Stimulated activated CD4-positive, alpha-beta T cell treated with anti-CD3 and anti-CD28 coated beads, Interleukin-2, amount 100 ng/mL, for 24 hours (primary cell): ENCODE results near the gene LDLRAP1.
"Not testable (repeated sequence)": the region's sequence is repeated elsewhere in the genome, so short reads cannot be mapped to it uniquely, and the experiment has no call there.

Experiments
- DNase-seq, 2 donors: peaks; one replicate each; pipeline ENCODE4 v3.0.0-alpha.2; 2020

LDLRAP1 gene

DNA sequence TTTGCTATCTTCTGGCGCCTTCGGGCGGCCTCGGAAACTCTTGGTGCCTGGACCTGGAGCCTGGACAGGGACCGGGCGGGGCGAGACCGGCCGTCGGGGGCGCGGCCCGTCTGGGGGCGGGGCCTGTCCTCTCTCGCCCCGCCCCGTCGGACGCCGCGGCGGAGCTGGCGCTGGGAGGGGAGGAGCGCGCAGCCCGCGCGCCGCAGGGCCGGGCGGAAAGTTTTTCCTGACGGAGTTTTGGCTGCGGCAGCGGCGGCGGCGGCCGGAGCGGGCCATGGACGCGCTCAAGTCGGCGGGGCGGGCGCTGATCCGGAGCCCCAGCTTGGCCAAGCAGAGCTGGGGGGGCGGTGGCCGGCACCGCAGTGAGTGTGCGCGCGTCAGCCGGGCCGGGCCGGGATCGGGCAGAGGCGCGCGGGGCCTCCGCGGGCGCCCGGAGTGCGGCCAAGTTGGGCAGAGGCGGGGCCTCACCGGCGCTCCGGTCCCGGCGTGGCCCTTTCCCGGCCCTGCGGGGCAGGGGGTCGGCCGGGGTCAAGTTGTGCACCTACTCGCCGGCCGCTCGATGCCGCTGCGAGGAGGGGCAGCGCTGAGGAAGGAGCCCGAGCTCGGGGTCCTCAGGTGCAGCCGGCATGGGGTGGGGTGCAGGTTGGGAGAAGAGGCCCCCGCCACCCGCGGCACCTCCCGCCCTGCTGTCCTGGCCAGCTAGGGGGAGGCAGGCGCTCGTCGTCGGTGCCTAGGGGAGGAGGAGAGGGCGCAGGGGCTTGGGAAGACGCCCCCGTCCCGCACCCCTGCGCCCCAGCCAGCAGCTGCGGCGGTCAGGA lies at the start of gene LDLRAP1:
Gene LDLRAP1 (plus strand): TSS at position 182 of the 818 bp plus-strand sequence. CDS start 93 bp downstream, at position 275.
- peak; percentile 69 to 75 for DNase-seq

DNA sequence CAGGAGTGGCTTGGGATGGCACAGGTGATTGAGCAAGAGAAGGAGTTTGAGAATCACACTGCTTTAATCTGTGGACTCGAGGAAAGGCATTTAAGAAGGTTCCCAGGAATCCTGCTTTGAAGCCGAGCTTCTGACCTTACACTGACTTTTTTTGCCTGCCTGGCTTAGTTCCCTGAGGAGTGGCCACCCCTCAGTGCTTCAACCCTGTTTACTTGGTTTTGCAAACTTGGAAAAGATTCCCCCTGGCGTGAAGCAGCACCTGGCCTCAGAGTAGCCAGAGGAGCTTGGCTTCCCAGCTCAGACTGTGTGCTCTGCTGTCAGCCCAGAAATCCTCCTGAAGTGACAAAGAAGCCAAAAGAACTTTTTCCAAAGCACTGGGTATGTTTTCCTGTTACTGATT lies 48.5 kb upstream of the LDLRAP1 start:
- DNase-seq = no peak

DNA sequence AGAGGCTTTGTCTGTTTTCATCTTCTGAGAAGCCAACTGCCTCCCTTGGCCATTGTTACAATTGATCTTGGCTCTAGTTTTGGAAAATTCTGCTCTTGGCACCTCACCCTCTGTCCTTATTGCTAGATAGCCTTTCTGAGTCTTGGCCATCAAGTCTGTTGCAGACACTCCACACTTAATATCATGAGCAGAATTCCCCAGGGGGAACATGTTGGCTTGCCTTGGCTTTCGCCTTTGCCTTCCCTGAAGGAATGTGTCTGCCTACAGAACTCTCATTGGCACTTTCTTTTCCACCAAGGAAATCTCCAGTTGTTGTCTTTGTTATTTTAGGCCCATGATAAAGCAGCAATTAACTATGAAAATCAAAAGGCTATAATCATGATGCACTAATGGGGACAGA lies 42.7 kb upstream of the LDLRAP1 start:
- no peak for DNase-seq

GRCh38 chr1:25501235-25502058 lies 42.0 kb upstream of the LDLRAP1 start:
- DNase-seq = peak; percentile 32

DNA sequence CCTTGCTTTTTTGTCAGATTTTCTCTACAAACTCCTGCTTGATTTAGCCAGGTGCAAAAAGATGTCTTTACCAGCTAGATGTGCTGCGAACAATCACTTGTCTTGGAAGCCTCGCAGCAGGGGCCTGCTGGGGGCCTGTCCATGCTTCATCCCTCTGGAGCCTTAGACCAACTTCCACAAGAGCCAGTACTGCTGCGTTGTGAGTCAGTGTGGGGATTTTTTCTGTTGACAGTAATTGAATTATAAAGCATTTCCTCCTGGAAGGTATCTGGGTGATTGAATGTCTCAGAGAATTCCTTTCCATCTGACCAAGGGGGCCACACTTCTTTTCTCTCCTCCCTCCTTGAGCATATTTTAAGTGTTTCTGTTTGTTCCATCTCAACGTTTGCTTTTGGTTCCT lies 40.4 kb upstream of the LDLRAP1 start:
- peak in 1 of 2 donors; percentile 5 for DNase-seq

- peak; percentile 71 to 74 for DNase-seq
Measured at GRCh38 chr1:25503551-25504426, 39.6 kb upstream of the LDLRAP1 start.

DNA sequence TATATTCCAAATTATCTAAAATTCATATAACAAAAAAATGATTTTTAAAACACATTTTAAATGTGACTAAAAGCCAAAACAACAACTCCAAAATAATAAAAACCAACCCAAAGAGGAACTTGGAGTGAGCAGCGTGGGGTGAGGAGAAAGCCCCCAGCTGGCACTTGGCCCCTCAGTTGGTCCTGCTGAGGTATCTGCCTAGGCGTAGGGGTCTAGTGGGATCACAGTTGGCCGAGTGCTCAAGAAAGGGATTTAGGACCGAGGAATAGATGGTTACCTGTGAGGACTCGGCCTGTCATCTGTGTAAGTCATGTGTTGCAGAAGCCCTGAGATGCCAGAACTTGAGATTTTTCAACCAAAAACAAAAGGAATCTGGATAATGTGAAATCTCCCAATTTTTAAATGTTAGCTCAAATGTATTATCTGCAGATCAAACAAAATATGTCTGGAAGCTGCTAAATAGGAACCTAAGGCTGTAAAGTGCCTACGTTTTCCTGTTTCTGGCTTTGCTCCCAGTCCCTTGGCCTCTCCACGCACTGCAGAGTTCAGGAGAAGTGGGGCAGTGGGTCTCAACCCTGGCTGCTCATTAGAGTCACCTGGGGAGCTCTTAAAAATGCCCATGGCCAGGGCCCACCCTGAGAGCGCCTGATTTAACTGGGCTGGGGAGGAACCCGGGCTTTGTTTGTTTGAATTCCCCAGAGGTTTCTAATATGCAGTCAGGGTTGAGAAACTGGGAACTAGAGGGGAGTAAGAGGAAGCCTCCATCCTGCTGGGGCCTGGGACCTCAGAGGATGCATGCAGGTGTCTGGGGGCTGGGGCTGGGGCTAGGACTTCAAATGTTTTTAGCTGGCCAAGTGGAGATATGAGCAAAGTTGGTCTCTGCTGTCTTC lies 38.5 kb upstream of the LDLRAP1 start:
- DNase-seq = peak in 1 of 2 donors; percentile 15

DNA sequence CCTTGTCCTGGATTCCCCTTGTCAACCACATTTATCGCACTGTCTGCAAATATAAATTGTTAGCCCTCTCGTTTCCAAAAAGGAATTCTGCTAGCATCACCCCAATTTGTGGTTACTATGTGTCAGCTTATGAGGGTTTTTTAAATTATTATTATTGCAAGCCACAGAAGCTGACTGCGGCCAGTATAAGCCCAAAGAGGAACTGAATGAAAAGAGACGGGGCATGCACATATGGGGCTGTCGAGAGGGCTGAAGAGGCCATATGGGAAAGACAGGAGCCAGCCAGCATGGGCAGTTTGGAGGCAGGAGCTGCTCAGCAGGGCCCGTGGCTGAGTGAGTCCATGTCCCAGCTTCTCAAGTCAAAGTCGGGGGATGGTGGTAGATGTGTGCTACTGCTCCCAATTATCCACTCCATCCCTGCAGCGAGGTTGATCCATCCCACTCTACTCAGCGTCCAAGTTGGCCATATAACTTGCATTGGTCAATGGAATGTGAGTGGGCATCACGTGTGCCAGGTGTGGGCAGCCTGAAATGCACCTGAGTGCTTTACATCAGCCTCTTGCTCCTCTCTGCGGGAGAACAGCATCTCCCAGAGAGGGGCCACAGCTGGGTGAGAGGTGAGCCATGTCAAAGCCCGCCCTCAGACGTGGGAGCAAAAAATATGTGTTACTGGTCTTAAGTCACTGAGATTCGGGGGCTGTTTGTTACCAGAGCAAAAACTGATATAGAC lies 37.6 kb upstream of the LDLRAP1 start:
- peak in 1 of 2 donors; percentile 13 for DNase-seq

DNA sequence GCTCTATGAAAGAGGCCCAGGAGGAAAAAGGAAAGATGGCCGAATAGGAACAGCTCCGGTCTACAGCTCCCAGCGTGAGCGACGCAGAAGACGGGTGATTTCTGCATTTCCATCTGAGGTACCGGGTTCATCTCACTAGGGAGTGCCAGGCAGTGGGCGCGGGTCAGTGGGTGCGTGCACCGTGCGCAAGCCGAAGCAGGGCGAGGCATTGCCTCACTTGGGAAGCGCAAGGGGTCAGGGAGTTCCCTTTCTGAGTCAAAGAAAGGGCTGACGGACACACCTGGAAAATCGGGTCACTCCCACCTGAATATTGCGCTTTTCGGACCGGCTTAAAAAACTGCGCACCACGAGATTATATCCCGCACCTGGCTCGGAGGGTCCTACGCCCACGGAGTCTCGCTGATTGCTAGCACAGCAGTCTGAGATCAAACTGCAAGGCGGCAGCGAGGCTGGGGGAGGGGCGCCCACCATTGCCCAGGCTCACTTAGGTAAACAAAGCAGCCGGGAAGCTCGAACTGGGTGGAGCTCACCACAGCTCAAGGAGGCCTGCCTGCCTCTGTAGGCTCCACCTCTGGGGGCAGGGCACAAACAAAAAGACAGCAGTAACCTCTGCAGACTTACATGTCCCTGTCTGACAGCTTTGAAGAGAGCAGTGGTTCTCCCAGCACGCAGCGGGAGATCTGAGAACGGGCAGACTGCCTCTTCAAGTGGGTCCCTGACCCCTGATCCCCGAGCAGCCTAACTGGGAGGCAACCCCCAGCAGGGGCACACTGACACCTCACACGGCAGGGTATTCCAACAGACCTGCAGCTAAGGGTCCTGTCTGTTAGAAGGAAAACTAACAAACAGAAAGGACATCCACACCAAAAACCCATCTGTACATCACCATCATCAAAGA lies 36.6 kb upstream of the LDLRAP1 start:
- DNase-seq = not testable (repeated sequence)

GRCh38 chr1:25513666-25514065 lies 29.7 kb upstream of the LDLRAP1 start:
- no peak for DNase-seq

DNA sequence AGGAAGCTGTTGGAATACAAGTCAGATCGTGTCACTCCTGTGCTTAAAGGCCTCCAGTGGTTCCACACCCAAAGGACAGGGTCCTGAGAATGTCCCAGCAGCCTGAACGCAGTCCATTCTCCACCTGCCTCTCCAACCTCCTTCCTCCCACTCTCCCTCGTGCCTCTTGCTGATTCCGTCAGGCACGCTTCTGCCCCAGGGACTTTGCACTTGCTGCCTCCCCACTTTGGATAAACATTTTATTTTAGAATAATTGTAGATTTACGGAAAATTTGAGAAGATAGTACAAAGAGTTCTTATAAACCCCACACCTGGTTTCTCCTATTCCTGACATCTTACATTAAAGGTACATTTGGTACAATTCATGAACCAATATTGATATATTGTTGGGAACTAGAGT lies 28.4 kb upstream of the LDLRAP1 start:
- no peak for DNase-seq

DNA sequence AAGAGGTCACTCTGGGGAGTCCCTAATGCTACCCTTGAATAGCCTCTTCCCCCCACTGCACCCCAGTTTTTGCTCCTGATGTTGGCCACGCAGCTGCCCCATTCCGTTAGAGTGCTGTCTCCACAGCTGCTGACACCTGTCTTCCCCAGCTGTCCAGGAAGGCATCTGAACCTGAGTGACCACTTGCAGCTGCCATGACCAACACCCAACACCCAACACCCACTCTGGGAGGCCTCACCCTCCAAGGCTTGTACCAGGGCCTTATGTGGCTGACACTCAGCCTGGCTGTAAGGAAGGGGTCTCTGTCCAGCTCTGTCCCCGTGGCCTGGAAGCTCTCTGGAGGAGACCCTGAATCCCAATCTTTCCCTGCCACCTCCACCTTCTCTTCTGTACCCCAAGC lies 26.7 kb upstream of the LDLRAP1 start:
- DNase-seq = no peak

DNA sequence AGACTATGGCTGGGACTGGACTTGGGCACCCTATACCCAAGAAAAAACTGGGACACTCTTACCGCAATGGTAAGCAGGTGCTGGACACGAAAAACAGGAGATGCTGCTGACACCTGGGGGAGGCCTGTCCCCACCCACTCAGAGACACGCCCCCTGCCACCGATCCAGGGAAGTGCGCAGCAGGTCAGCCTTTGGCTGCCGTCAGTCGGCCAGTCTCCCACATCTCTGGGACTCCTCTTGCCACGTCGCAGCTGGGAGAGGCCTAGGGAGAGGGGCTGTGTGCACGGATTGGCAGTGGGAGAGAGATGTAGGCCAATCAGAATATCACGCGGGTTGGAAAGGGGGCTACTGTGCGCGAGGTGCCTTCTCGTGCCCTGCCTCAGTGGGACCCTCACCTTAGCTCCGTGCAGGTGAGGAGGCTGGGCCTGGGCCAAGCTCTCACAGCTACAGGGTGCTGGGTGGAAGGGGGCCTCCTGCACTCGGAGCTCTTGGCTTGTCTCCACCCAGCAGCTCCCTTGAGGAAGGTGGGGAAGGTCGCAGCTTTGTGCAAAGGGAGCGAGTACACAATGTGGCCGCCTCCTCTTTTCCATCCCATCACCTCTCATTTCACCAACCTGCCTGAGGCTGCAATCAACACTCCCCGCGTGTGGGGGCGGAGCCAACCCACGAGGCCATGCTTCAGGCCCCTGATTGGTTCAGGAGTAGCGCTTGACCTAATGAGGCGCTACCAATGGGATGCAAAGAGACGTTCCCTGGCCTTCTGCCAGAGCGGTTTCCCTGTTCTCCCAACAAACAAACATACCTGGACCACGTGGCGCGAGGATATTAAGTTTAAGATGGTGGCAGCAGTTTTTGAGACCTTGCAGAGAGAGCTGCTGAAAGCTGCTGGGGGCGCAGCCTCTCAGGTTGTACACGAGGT lies 25.7 kb upstream of the LDLRAP1 start:
- no peak for DNase-seq

DNA sequence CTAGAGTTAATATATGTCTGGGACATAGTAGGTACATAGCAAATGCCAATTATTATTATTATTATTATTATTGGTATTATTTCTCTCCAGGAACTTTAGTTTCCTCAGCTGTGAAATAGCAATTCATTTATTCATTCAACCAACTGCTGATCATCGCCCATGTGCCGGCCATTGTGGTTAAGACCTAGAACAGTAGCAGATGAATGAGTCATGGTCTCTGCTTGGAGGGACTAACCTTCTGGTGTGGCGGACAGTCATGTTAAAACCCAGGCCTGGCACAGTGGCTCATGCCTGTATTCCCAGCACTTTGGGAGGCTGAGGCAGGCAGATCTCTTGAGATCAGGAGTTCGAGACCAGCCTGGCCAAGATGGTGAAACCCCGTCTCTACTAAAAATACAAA lies 23.8 kb upstream of the LDLRAP1 start:
- DNase-seq = no peak

DNA sequence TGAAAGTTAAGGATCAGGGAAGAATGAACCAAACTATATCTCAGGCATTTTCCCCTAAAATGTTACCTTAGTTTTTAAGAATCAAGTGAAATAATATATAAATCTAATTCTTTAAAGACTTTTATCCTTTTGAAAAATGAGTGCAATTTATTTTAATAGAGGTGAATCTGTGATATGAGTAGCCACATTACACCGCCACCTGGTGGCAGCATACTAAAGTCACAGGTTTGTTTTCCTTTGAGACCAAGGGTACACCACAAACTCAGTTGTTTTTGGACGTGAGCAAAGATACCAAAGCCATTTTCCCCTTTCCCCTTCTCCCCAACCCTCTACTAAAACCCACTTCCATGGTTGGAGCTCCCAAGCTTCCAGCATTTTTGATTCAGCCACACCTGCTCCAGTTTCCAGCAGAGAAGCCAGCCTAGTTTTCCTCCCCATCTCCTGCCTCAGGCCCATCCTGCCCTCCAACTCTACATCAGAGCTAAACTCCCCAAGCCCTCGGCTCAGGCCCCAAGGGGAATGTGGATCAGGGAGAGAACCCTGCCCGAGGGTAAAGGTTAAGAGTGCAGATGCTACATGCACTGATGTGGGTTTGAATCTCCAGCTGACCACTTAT lies 22.9 kb upstream of the LDLRAP1 start:
- peak; percentile 79 to 80 for DNase-seq

DNA sequence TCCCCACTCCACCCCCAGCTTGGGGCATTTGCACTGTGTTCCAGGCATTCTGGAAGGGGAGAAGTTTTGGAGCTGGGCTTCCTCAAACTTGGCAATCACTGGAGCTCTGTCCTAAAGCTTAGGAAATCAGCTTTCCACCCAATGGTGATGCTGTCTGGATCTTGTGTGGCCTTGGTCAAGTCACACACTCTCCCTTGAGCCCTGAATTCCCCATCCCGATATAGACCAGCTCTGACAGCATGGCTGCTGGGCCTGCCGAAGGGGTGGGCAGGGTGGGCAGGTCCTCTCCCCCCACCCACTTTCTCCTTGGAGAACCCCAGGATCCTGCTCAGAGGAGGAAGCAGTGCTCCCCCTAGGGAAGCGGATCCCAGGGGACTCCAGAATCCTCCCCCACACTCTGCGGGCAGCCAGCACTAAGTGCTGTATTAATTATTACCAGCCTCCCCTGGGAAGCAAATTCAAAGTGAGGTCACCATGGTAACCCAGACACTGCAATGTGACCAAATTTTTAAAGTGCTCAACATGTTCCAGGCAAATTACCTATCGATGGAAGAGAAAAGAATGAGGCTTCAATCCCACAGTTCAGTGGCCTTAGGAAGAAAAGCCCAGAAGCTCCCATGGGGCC lies 21.3 kb upstream of the LDLRAP1 start:
- no peak for DNase-seq

DNA sequence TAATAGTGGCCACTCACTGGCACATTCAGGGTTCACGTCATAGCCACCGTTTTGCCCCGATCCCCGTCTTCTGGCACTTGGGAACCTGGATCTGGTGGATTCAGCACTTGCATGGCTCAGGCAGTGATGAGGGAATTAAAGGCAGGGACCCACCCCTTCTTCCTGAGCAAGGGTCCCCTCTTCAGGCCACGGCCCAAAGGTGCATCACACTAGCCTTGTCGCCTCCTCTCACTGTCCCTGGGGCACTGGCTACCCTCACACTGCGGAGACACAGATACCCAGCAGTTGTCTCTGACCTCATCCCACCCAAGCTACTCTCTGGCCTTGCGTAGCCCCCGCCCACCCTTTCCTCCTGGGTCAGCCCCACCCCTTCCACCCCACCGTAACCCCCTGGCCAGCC lies 19.9 kb upstream of the LDLRAP1 start:
- DNase-seq = no peak
